ENCODE results near the gene FAM98C.

DNA sequence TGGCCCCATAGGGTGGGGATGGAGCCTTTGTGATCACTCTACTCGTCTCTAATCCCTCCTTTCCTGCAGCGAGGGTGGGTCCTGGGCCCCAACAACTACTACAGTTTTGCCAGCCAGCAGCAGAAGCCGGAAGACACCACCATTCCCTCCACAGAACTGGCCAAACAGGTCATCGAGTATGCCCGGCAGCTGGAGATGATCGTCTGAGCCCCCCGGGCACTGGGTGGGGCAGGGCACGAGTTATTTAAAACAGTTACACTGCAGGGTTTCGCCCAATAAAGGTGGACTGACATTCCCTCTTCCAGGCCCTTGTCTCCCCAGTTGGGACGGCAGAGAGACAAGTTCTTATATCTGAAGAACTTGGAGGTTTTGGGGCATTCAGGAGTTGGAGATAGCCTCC lies 19.7 kb upstream of the FAM98C start:
- TF ChIP-seq, protein P1, sequence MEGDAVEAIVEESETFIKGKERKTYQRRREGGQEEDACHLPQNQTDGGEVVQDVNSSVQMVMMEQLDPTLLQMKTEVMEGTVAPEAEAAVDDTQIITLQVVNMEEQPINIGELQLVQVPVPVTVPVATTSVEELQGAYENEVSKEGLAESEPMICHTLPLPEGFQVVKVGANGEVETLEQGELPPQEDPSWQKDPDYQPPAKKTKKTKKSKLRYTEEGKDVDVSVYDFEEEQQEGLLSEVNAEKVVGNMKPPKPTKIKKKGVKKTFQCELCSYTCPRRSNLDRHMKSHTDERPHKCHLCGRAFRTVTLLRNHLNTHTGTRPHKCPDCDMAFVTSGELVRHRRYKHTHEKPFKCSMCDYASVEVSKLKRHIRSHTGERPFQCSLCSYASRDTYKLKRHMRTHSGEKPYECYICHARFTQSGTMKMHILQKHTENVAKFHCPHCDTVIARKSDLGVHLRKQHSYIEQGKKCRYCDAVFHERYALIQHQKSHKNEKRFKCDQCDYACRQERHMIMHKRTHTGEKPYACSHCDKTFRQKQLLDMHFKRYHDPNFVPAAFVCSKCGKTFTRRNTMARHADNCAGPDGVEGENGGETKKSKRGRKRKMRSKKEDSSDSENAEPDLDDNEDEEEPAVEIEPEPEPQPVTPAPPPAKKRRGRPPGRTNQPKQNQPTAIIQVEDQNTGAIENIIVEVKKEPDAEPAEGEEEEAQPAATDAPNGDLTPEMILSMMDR (IDR thresholded peaks at IDR 0.05), result no peak
- no peak for TF ChIP-seq POLR2AphosphoS5 (IDR thresholded peaks at IDR 0.05)

Measured in prostate gland (tissue), 2 donors.